Stimulated activated CD4-positive, alpha-beta T cell treated with anti-CD3 and anti-CD28 coated beads, Interleukin-12 subunit alpha, Interleukin-12 subunit beta, amount 100 ng/mL, for 24 hours (primary cell): ENCODE results near the gene FAM98A.

Experiments
- DNase-seq, 2 experiments: peaks; one replicate each; pipeline ENCODE4 v3.0.0-alpha.2; 2020; ENCODE audit warnings: low read depth in 2 of 2

The FAM98A gene

GRCh38 chr2:33599175-33599942 is at the start of gene FAM98A:
FAM98A (minus strand) TSS chr2:33599299; CDS start chr2:33599221, 78 bp downstream.
- DNase-seq = peak; percentile 97 to 99

DNA sequence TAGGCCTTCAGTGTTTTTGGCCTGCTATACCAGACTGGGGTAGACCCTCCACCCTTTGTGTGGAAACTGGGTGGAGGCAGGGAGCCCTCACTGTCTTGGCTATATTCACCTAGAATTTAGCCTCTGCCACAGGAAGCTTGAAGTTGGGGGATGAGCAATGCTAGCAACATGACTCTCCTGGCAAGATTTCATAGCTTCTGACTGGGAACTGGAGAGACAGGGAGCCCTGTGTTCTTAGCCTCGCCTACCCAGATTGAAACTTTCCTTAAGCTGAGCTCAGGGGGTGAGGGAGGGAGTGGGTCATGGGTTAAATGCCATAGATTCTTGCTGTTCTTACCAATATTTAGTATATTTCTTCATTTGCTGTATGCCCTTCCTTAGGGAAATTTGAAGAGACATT is 46.8 kb upstream of the FAM98A start:
- DNase-seq = no peak

DNA sequence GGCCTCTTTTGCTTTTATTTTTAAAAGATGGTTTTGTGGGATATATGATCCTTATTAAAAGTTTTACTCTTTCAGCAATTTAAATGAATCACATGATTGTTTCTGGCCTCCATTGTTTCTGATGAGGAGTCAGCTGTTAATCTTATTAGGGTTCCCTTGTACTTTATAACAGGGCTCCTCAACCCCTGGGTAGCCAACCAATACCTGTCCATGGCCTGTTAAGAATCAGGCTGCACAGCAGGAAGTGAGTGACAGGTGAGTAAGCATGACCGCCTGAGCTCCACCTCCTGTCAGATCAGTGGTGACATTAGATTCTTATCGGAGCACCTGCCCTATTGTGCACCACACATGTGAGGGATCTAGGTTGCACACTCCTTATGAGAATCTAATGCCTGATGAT is 45.1 kb upstream of the FAM98A start:
- no peak for DNase-seq

- no peak for DNase-seq
Measured at GRCh38 chr2:33636001-33636400, 36.9 kb upstream of the FAM98A start.

- no peak for DNase-seq
Measured at GRCh38 chr2:33634261-33634910, 35.3 kb upstream of the FAM98A start.

GRCh38 chr2:33633315-33633714 is 34.2 kb upstream of the FAM98A start:
- no peak for DNase-seq

DNA sequence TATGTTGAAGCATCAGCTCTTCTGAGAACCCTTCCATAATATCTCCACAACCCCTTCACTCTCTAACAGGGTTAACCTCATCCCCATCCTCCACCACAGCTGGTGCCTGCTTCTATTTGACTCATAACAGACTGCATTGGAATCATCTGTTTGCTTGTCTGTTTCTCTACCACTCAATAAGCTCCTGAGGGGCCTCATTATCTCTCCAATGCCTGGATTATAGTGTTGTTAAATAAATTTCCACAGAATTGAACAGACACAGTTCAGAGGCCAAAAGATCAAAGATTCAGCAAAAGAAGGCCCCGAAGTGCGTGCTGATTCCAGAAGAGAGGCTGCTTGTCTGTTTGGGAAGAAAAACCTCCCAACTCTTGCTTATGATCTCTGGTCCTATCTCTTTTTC is 33.7 kb upstream of the FAM98A start:
- no peak for DNase-seq

DNA sequence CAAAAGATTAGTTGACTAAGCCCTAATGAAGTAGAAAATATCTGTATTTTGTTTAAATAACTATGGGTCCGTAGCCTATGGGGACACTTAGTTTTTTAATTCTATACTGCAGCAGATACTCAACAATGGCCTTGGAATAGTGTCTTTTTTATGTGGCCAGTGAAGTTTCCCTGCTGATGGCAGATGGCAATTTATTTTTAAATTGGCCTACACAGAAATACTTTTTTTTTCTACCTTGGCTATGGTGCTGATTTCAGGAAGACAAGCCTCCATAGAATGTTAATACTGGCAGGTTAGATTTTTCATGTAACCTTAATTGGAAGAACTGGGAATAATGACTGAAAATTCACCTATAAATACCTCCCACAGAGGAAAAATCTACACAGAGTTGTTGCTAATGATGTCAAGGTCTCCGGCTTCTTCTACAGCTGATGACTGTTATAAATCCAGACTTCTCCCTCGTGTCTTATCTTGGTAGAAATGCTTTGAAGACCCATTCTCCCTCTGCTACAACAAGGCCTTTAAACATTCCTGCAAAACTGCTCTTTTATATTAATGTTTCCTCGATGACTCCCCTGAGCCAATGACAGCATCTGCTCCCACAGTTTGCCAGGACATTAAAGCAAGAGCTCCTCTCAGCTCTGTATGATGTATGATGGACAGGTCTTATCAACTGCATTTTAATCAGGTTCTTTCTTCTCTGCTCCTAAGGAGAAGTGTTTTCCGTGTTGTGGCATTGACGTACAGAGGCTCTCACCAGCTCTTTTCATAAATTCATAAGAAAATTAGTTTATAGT is 29.1 kb upstream of the FAM98A start:
- no peak for DNase-seq

GRCh38 chr2:33619028-33619427 is 19.9 kb upstream of the FAM98A start:
- DNase-seq = no peak

GRCh38 chr2:33617989-33618388 is 18.9 kb upstream of the FAM98A start:
- DNase-seq = no peak

- no peak for DNase-seq
Measured at GRCh38 chr2:33617401-33617800, 18.3 kb upstream of the FAM98A start.

GRCh38 chr2:33616873-33617272 is 17.8 kb upstream of the FAM98A start:
- DNase-seq = no peak

GRCh38 chr2:33614190-33614589 is 15.1 kb upstream of the FAM98A start:
- DNase-seq = no peak

DNA sequence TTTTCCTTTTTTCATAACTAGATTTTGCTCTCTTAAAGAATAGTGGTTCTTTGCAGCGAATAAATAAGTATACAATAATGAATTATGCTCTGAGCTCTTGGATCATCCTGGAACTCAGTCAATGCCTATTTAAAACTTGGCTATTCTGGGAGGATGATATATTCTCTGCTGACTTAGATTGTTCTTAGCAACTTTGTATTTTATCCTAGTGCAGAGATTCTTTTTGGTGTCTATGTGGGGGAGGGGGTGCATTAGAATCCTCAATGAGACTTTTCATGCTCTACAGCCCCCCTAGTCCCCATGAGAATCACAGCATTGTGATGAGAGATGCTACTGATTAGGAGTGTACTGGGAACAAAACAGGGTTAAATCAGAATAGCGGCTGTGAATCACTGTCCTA is 8.8 kb upstream of the FAM98A start:
- no peak for DNase-seq

DNA sequence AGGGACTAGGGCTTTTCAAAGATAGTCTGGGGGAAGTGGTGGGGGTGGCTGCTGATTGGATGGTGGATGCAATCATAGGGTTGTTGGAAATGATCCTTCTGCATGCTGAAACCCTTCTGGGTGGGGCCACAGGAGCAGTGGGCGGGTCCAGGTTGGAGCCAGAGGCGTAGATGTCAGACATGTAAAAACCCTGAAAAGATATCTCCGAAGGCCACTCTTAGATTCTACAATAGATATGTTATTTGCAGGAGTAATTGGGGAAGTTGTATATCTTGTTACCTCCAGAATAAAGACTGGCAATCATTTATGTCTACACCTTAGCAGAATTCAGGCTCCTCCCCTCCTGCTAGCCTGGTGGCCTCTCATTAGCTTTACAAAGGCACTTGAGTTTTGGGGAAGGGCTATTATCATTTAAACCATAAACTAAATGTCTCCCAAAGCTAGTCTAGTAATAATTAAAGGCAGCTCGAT is 8.2 kb upstream of the FAM98A start:
- no peak for DNase-seq

DNA sequence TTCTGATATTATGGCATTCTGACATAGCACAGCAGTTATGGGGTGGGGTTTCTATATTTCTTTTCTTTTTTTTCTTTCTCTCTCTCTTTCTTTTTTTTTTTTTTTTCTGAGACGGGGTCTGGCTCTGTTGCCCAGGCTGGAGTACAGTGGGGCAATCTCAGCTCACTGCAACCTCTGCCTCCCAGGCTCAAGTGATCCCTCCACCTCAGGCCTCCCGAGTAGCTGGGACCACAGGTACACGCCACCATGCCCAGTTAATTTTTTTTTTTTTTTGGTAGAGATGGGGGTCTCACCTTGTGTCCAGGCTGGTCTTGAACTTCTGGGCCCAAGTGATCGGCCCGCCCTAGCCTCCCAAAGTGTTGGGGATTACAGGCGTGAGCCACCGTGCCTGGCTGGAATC is 7.5 kb upstream of the FAM98A start:
- no peak for DNase-seq

GRCh38 chr2:33606100-33606499 is 7.0 kb upstream of the FAM98A start:
- DNase-seq = no peak

- no peak for DNase-seq
Measured at GRCh38 chr2:33605056-33605455, 6.0 kb upstream of the FAM98A start.

GRCh38 chr2:33603416-33603815 is 4.3 kb upstream of the FAM98A start:
- DNase-seq = no peak

DNA sequence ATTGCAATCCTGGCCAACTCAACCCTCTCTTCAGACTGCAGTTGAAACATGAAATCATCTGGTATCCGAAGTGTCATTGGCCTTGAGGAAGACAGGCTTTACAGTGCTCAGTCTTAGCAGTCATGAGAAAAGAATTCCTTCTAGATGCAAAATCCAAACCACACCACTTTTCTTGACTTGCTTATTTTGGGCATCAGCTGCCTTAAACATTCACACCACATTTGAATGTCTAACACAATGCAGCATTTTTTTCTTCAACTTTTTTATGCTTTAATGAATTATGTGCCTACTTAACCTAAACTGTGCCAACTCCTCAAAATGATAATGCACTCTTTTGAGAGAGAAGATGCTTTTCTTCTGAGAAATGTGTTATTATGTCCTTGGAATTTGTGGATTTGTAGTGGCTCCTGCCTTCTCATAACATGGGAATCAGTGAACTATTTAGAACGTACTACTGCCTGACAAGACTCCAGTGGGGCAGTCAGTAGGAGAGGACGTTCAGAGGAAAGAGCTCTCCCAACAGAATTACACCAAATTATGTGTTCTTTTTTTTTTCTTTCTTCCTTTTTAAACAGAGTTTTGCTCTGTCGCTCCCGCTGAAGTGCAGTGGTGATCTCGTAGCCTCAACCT is 3.2 kb upstream of the FAM98A start:
- DNase-seq = no peak

DNA sequence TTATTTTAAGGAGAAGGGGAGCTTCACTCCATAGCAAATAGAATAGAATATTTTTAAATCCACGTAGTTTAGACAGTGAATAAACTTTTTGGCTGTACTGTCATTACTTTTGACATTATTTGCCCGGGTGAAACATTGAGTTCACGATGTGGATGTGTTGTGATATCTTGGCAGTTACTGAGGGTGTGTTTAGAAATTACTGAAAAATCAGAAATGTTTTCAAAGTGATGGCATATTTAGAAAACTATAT is 769 bp upstream of the FAM98A start:
- no peak for DNase-seq

DNA sequence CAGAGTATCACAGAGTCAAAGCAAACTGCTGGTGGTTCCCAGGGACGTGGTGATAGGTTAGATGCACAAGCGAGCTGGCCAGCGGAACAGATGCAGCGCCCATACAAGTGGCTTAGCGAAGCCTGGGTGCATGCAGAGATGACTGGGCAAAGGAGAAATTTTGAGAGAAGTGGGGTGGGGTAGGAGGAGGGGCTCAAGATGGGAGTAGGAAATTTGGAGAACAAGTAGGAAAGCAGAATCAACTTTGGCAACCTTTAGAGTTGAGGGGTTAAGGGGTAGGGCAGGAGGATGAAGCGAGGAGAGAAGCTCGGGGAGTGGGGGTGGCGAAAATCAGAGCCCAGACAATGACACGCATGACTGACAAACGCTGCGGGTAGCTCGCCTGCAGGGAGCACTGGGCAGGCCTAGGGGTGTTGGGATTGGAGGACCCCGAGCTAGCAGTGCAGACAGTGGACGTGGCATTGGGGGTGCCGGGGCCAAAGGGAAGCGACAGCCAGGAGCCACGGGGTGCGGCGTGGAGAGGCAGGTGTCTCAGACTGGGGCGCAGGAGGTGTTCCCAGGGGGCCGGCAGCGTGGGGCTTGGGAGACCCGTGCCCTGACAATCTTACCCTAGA is 431 bp downstream of the FAM98A start:
- peak; percentile 19 to 28 for DNase-seq
